ENCODE measurements around the gene PCGF1.
A peak's percentile ranks its signal among the peaks of the same experiment; 100 is the strongest.

Gene PCGF1

GRCh38 chr2:74514368-74515270 lies 7.1 kb upstream of the PCGF1 start, which contains the start of gene TLX2:
Gene TLX2, plus strand, starts transcription at chr2:74514450. Its CDS starts 357 bp downstream, at chr2:74514807.
- DNase-seq, result no peak

GRCh38 chr2:74513605-74514367 lies 6.3 kb upstream of the PCGF1 start:
- no peak for DNase-seq

- no peak for DNase-seq
Observed at GRCh38 chr2:74512744-74513604, 5.5 kb upstream of the PCGF1 start.

- no peak for DNase-seq
Observed at GRCh38 chr2:74511104-74511989, 3.9 kb upstream of the PCGF1 start.

- no peak for DNase-seq
Observed at GRCh38 chr2:74510272-74510671, 2.8 kb upstream of the PCGF1 start.

- DNase-seq, result peak; percentile 38
Observed at GRCh38 chr2:74507926-74508520, 528 bp upstream of the PCGF1 start.

- DNase-seq, result no peak
Observed at GRCh38 chr2:74505448-74506246, 1.8 kb downstream of the PCGF1 start.

GRCh38 chr2:74504591-74504990 lies 2.9 kb downstream of the PCGF1 start:
- DNase-seq, result no peak

GRCh38 chr2:74503506-74504475 lies 3.7 kb downstream of the PCGF1 start:
- DNase-seq, result no peak

- peak; percentile 53 for DNase-seq
Observed at GRCh38 chr2:74502720-74503505, 4.6 kb downstream of the PCGF1 start.

GRCh38 chr2:74502147-74502719 lies 5.3 kb downstream of the PCGF1 start:
- DNase-seq, result no peak

GRCh38 chr2:74501335-74502071 lies 6.0 kb downstream of the PCGF1 start:
- no peak for DNase-seq

- DNase-seq, result no peak
Observed at GRCh38 chr2:74500578-74500946, 6.9 kb downstream of the PCGF1 start.

GRCh38 chr2:74499940-74500577 lies 7.4 kb downstream of the PCGF1 start:
- DNase-seq, result no peak

GRCh38 chr2:74499267-74499939 lies 8.1 kb downstream of the PCGF1 start, which contains the start of gene LBX2:
Gene LBX2, minus strand, starts transcription at chr2:74499603. Its CDS starts 66 bp downstream, at chr2:74499537.
- DNase-seq, result no peak

All from activated CD8-positive, alpha-beta memory T cell treated with anti-CD3 and anti-CD28 coated beads, Interleukin-2, amount 50 U/mL, for 4 hours (primary cell).